Measurements from ENCODE around the gene STYXL2. TPM values are rescaled to one million over a fixed set of nuclear protein-coding genes. Genes with fewer than 3 reads are reported as not detected.

STYXL2 gene
- total RNA-seq, 2 donors from 2014 or later, result 0.10 TPM; not detected in 1

- Histone ChIP-seq H3K9me3 (no peaks in the 10 kb centered on the region), H3K27me3 (no peaks in the 10 kb centered on the region), H3K27ac (peak overlapping the region; percentile 64), H3K4me3 (peak overlapping the region; percentile 32), H3K36me3 (no peaks in the 10 kb centered on the region), H3K9ac (ENCODE audit: low read depth in 2 of 2, low read length in 2 of 2) (peak overlapping the region; percentile 49 to 61), H3K4me1 (no peaks in the 10 kb centered on the region)
- TF ChIP-seq, protein P1, sequence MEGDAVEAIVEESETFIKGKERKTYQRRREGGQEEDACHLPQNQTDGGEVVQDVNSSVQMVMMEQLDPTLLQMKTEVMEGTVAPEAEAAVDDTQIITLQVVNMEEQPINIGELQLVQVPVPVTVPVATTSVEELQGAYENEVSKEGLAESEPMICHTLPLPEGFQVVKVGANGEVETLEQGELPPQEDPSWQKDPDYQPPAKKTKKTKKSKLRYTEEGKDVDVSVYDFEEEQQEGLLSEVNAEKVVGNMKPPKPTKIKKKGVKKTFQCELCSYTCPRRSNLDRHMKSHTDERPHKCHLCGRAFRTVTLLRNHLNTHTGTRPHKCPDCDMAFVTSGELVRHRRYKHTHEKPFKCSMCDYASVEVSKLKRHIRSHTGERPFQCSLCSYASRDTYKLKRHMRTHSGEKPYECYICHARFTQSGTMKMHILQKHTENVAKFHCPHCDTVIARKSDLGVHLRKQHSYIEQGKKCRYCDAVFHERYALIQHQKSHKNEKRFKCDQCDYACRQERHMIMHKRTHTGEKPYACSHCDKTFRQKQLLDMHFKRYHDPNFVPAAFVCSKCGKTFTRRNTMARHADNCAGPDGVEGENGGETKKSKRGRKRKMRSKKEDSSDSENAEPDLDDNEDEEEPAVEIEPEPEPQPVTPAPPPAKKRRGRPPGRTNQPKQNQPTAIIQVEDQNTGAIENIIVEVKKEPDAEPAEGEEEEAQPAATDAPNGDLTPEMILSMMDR (IDR thresholded peaks at IDR 0.05), result no peak
- peak; percentile 85 for DNase-seq
- intact Hi-C loops (cut with DNase I), result loop anchor here (10.0 kb wide), 2 partner anchors 93 to 207 kb away; no protein-coding TSS in a partner anchor
Measured at GRCh38 chr1:167121375-167122120, 27.7 kb downstream of the STYXL2 start.

DNA sequence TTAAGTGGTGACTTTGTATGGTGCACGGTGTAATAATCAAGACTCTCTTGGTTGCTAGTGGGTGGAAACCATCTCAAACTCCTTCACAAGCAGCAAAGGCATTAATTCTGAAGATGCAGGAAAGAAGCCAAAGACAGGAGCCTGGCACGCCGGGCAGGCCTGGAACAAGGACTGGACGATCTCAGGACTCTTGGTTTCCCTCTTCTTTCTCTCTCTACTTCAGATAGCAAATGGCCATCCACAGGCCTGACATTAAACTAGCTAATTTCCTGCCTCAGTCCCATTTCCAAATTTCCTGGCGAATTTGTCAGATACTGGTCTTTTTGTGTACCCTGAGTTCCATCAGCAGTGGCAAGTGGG is 28.2 kb downstream of the STYXL2 start:
- Histone ChIP-seq H3K27me3 (no peaks in the 10 kb centered on the region), H3K27ac (peak overlapping the region; percentile 64), H3K4me1 (no peaks in the 10 kb centered on the region), H3K36me3 (no peaks in the 10 kb centered on the region), H3K4me3 (no peak overlapping the region), H3K9me3 (no peaks in the 10 kb centered on the region), H3K9ac (ENCODE audit: low read depth in 2 of 2, low read length in 2 of 2) (peak overlapping the region in 1 of 2 donors; percentile 49)
- no peak for DNase-seq
- intact Hi-C loops (cut with DNase I), result loop anchor here (10.0 kb wide), 2 partner anchors 93 to 207 kb away; no protein-coding TSS in a partner anchor
- TF ChIP-seq, protein P1 (IDR thresholded peaks at IDR 0.05), result no peak

- Histone ChIP-seq H3K4me1 (no peaks in the 10 kb centered on the region), H3K9me3 (no peaks in the 10 kb centered on the region), H3K9ac (ENCODE audit: low read depth in 2 of 2, low read length in 2 of 2) (no peak overlapping the region), H3K27ac (no peak overlapping the region), H3K27me3 (no peaks in the 10 kb centered on the region), H3K36me3 (no peaks in the 10 kb centered on the region), H3K4me3 (no peak overlapping the region)
- no peak for DNase-seq
- TF ChIP-seq, protein P1 (IDR thresholded peaks at IDR 0.05), result no peak
- intact Hi-C loops (cut with DNase I), result loop anchor here (10.0 kb wide), 2 partner anchors 92 to 208 kb away; no protein-coding TSS in a partner anchor
Measured at GRCh38 chr1:167122568-167122967, 28.7 kb downstream of the STYXL2 start.

DNA sequence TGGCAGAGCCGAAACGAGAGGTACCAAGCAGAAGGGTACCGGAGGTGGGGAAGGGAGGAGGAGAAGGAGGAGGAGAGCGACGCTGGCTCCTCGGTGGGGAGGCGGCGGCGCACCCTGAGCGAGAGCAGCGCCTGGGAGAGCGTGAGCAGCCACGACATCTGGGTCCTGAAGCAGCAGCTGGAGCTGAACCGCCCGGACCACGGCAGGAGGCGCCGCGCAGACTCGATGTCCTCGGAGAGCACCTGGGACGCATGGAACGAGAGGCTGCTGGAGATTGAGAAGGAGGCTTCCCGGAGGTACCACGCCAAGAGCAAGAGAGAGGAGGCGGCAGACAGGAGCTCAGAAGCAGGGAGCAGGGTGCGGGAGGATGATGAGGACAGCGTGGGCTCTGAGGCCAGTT is 32.4 kb downstream of the STYXL2 start:
- no peak overlapping the region for H3K4me3 ChIP-seq
- no peaks in the 10 kb centered on the region for H3K27me3 ChIP-seq
- TF ChIP-seq, protein P1 (IDR thresholded peaks at IDR 0.05), result no peak
- intact Hi-C loops (cut with DNase I), result loop anchor here (10.0 kb wide), 2 partner anchors 88 to 212 kb away; no protein-coding TSS in a partner anchor
- H3K4me1 ChIP-seq, result no peaks in the 10 kb centered on the region
- H3K36me3 ChIP-seq, result no peaks in the 10 kb centered on the region
- no peak overlapping the region for H3K27ac ChIP-seq
- H3K9ac ChIP-seq (ENCODE audit: low read depth in 2 of 2, low read length in 2 of 2), result no peak overlapping the region
- DNase-seq, result no peak
- no peaks in the 10 kb centered on the region for H3K9me3 ChIP-seq

- Histone ChIP-seq H3K27ac (no peak overlapping the region), H3K27me3 (no peaks in the 10 kb centered on the region), H3K4me3 (no peak overlapping the region), H3K4me1 (no peaks in the 10 kb centered on the region), H3K9me3 (no peaks in the 10 kb centered on the region), H3K9ac (ENCODE audit: low read depth in 2 of 2, low read length in 2 of 2) (no peak overlapping the region), H3K36me3 (no peaks in the 10 kb centered on the region)
- TF ChIP-seq, protein P1 (IDR thresholded peaks at IDR 0.05), result no peak
- intact Hi-C loops (cut with DNase I), result loop anchor here (10.0 kb wide), 2 partner anchors 88 to 212 kb away; no protein-coding TSS in a partner anchor
- no peak for DNase-seq
Measured at GRCh38 chr1:167126811-167127210, 32.9 kb downstream of the STYXL2 start.
